K562 (cell line): ENCODE data around the gene ADCY6. TPM values are rescaled to one million over a fixed set of nuclear protein-coding genes. Genes with fewer than 3 reads are reported as not detected.

Experiments
- BACH1 ChIP-seq: fragments of 200-800 bp; sonication (Bioruptor generic); IDR thresholded peaks from 2 replicates; pipeline ENCODE4 v1.6.1; 2016; ENCODE audit warnings: missing genetic modification characterization, missing compliant biosample characterization
- FOXA3 ChIP-seq, 2 experiments: fragments of 450-650 bp in 1 of 2; sonication (generic) in 1 of 2; formaldehyde crosslinking; IDR thresholded peaks in 1 of 2; conservative IDR thresholded peaks in 1 of 2; 2 replicates each; pipeline versions ENCODE4 v1.4.0 to v1.8.0; 2020 to 2022; ENCODE audit warnings: mild to moderate bottlenecking in 2 of 2, missing genetic modification reagents in 1 of 2
- HNRNPL ChIP-seq: fragments of 200-400 bp; formaldehyde crosslinking; IDR thresholded peaks from 2 replicates; pipeline ENCODE4 v1.6.1; 2017; ENCODE audit warnings: low read depth, mild to moderate bottlenecking, low read length
- HOXB6 ChIP-seq: fragments of 250-450 bp; sonication (Bioruptor Pico); IDR thresholded peaks from 2 replicates; pipeline ENCODE4 v1.5.1; 2022; ENCODE audit warnings: mild to moderate bottlenecking, borderline replicate concordance
- HSF4 ChIP-seq: fragments of 250-450 bp; sonication (Bioruptor Pico); IDR thresholded peaks from 2 replicates; pipeline ENCODE4 v2.1.2; 2022; ENCODE audit warnings: mild to moderate bottlenecking, moderate library complexity, borderline replicate concordance
- L3MBTL2 ChIP-seq: fragments of 450-650 bp; IDR thresholded peaks from 2 replicates; pipeline ENCODE4 v1.6.1; 2016; ENCODE audit warnings: mild to moderate bottlenecking, moderate library complexity
- PRMT5 ChIP-seq: sonication (generic); formaldehyde crosslinking; IDR thresholded peaks from 2 replicates; pipeline ENCODE4 v1.5.0; 2020; ENCODE audit warnings: missing genetic modification reagents
- RAD21 ChIP-seq, 2 experiments: fragments of 250-450 bp in 1 of 2; fragments of 450-650 bp in 1 of 2; sonication (Bioruptor Pico) in 1 of 2; formaldehyde crosslinking in 1 of 2; IDR thresholded peaks in 1 of 2; conservative IDR thresholded peaks in 1 of 2; 2 replicates each; pipeline versions ENCODE4 v1.4.0 to v1.8.0; 2020 to 2022; ENCODE audit warnings: mild to moderate bottlenecking in 2 of 2, moderate library complexity in 1 of 2
- RBM14 ChIP-seq: fragments of 200-400 bp; formaldehyde crosslinking; IDR thresholded peaks from 2 replicates; pipeline ENCODE4 v1.6.1; 2018; ENCODE audit warnings: low read depth, mild to moderate bottlenecking, low read length, moderate library complexity, borderline replicate concordance; ENCODE audit not compliant: insufficient read depth
- SREBF1 ChIP-seq: fragments of 150-350 bp; IDR thresholded peaks from 2 replicates; pipeline ENCODE4 v1.6.1; 2014; ENCODE audit warnings: antibody characterized with exemption, low read depth, low read length, borderline replicate concordance
- ZNF311 ChIP-seq: fragments of 250-450 bp; sonication (Bioruptor Pico); IDR thresholded peaks from 2 replicates; pipeline ENCODE4 v1.4.0; 2020; ENCODE audit warnings: mild to moderate bottlenecking, moderate library complexity
- ZNF347 ChIP-seq: fragments of 450-650 bp; formaldehyde crosslinking; IDR thresholded peaks from 2 replicates; pipeline ENCODE4 v1.4.0; 2020; ENCODE audit warnings: low read depth, mild to moderate bottlenecking, moderate library complexity
- ZNF436 ChIP-seq: fragments of 250-450, 450-650 bp; sonication (Bioruptor Pico); formaldehyde crosslinking; IDR thresholded peaks from 2 replicates; pipeline ENCODE4 v1.7.0; 2020; ENCODE audit warnings: mild to moderate bottlenecking
- ZNF561 ChIP-seq: fragments of 450-650 bp; formaldehyde crosslinking; conservative IDR thresholded peaks from 2 replicates; pipeline ENCODE4 v1.4.0; 2020; ENCODE audit warnings: mild to moderate bottlenecking, moderate library complexity
- polyA plus RNA-seq, 8 experiments: library from polyadenylated mRNA; depleted of rRNA in 4 of 8; stranded (reverse) in 5 of 8; unstranded in 3 of 8; fragments of >200 nt; fragmentation: Nextera tagmentation in 2 of 8; fragmentation: Illumina TruSeq in 1 of 8; extraction: Ambion mirVana in 2 of 8; extraction: Trizol in 1 of 8; gene quantifications; 2 replicates each; pipeline versions ENCODE4 v1.2.1 to v1.2.3, GENCODE V29; 2011 to 2014; ENCODE audit warnings: inconsistent platforms in 1 of 8, missing spikeins in 1 of 8
- total RNA-seq, 7 experiments: library from RNA; depleted of rRNA in 6 of 7; stranded (reverse); fragments of >200 nt in 6 of 7; fragmentation: Illumina TruSeq in 2 of 7; extraction: Trizol in 2 of 7; gene quantifications; 2 replicates each; pipeline versions ENCODE4 v1.2.1 to v1.2.3, GENCODE V29; 2011 to 2021; ENCODE audit warnings: low replicate concordance in 1 of 7
- TF ChIP-seq, protein P1 (sequence below), 2 experiments: fragments of 250-450 bp in 1 of 2; fragments of 450-650 bp in 1 of 2; sonication (Bioruptor Pico) in 1 of 2; IDR thresholded peaks; 2 replicates each; pipeline versions ENCODE4 v1.6.1 to v1.8.0; 2016 to 2021; ENCODE audit warnings: mild to moderate bottlenecking in 2 of 2, moderate library complexity in 2 of 2, missing compliant biosample characterization in 1 of 2, missing genetic modification characterization in 1 of 2
- TF ChIP-seq, protein P2 (sequence below): fragments of 250-450 bp; sonication (Bioruptor Pico); IDR thresholded peaks from 2 replicates; pipeline ENCODE4 v1.8.0; 2022; ENCODE audit warnings: moderate library complexity, mild to moderate bottlenecking, inconsistent platforms
- TF ChIP-seq, protein P3 (sequence below), 2 experiments: fragments of 450-650 bp in 1 of 2; sonication (generic) in 1 of 2; formaldehyde crosslinking in 1 of 2; IDR thresholded peaks in 1 of 2; conservative IDR thresholded peaks in 1 of 2; 2 replicates each; pipeline versions ENCODE4 v1.6.1 to v1.8.1; 2016 to 2023; ENCODE audit warnings: mild to moderate bottlenecking in 2 of 2, moderate library complexity in 2 of 2, inconsistent platforms in 1 of 2, missing genetic modification reagents in 1 of 2
- TF ChIP-seq, protein P4 (sequence below), 2 experiments: IDR thresholded peaks; 2 replicates each; pipeline ENCODE4 v1.6.1; 2012; ENCODE audit warnings: improper control_type of control experiment in 2 of 2, low read depth in 2 of 2, low read length in 2 of 2, borderline replicate concordance in 1 of 2
- TF ChIP-seq, protein P5 (sequence below): fragments of 200-400 bp; formaldehyde crosslinking; IDR thresholded peaks from 2 replicates; pipeline ENCODE4 v1.6.1; 2017; ENCODE audit warnings: mild to moderate bottlenecking, low read depth, low read length, moderate library complexity

The ADCY6 gene
- total and polyA plus RNA-seq, 9 of the 15 experiments (the other 6 are each of a cell fraction or from before 2014, with no cell fraction given) = 0.01 to 1.0 (median 0.53) TPM

DNA sequence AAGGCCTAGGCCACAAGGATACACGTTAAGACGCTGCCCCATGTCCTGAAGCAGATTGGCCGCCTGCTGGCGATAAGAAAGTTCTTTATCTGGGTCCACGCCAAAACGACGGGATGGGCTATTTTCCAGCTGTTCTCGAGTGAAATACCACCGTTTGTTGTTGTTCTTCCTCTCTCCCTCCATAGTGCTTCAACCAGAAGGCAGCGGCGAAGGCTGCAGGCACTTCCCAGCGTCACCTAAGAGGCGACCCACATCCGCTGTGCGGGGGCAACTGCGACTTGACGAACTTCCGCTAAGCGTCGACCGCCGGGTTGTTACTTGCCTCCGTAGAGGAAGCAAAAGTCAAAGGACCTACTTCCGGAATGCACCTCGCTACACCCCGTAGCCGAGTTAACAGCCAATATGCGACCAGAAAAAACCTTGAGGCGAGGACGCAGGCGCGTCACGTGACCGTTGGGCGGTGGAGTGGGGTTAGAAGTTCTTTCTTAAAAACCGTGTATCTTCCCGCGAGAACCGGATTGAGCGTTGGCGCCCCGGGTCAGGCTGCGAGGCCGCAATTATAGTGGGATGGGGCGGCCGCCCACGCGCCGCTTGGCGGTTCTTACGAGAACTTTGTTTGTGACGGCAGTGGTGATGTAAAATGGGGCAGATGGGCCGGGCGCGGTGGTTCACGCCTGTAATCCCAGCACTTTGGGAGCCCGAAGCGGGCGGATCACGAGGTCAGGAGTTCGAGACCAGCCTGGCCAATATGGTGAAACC is 72.2 kb downstream of the ADCY6 start, which contains the start of gene CCNT1 (continued):
- TF ChIP-seq ZNF561 (CRISPR knock-in tag) (no peak), RAD21 (CRISPR knock-in tag; conservative IDR thresholded peaks at IDR 0.05 in 1 of 2, IDR thresholded peaks at IDR 0.05 in 1 of 2) (no peak; a peak in 1 of 4 replicates), BACH1 (tag) (no peak), ZNF347 (CRISPR knock-in tag) (no peak), RBM14 (no peak), ZNF436 (CRISPR knock-in tag) (no peak), L3MBTL2 (peak; percentile 97), ZNF311 (no peak), SREBF1 (no peak), PRMT5 (no peak), FOXA3 (CRISPR knock-in tag; conservative IDR thresholded peaks at IDR 0.05 in 1 of 2, IDR thresholded peaks at IDR 0.05 in 1 of 2) (peak in 1 of 2 experiments; percentile 64; a peak in 1 of 4 replicates), HNRNPL (no peak), HOXB6 (CRISPR knock-in tag) (no peak), HSF4 (CRISPR knock-in tag) (no peak)
- TF ChIP-seq, protein P1, sequence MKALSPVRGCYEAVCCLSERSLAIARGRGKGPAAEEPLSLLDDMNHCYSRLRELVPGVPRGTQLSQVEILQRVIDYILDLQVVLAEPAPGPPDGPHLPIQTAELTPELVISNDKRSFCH (CRISPR knock-in tag; IDR thresholded peaks at IDR 0.05) = no peak
- TF ChIP-seq, protein P1 (tag; IDR thresholded peaks at IDR 0.05) = peak; percentile 65
- TF ChIP-seq, protein P2, sequence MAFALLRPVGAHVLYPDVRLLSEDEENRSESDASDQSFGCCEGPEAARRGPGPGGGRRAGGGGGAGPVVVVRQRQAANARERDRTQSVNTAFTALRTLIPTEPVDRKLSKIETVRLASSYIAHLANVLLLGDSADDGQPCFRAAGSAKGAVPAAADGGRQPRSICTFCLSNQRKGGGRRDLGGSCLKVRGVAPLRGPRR (CRISPR knock-in tag) = no peak
- TF ChIP-seq, protein P3, sequence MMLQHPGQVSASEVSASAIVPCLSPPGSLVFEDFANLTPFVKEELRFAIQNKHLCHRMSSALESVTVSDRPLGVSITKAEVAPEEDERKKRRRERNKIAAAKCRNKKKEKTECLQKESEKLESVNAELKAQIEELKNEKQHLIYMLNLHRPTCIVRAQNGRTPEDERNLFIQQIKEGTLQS (IDR thresholded peaks at IDR 0.05) = peak; percentile 71
- TF ChIP-seq, protein P3 (CRISPR knock-in tag; conservative IDR thresholded peaks at IDR 0.05) = peak; percentile 14; the same call in 1 of the 2 replicates
- TF ChIP-seq, protein P4, sequence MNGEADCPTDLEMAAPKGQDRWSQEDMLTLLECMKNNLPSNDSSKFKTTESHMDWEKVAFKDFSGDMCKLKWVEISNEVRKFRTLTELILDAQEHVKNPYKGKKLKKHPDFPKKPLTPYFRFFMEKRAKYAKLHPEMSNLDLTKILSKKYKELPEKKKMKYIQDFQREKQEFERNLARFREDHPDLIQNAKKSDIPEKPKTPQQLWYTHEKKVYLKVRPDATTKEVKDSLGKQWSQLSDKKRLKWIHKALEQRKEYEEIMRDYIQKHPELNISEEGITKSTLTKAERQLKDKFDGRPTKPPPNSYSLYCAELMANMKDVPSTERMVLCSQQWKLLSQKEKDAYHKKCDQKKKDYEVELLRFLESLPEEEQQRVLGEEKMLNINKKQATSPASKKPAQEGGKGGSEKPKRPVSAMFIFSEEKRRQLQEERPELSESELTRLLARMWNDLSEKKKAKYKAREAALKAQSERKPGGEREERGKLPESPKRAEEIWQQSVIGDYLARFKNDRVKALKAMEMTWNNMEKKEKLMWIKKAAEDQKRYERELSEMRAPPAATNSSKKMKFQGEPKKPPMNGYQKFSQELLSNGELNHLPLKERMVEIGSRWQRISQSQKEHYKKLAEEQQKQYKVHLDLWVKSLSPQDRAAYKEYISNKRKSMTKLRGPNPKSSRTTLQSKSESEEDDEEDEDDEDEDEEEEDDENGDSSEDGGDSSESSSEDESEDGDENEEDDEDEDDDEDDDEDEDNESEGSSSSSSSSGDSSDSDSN (IDR thresholded peaks at IDR 0.05; ENCODE audit: borderline replicate concordance in 1 of 2, low read depth in 2 of 2, low read length in 2 of 2) = peak in 1 of 2 experiments; percentile 79; a peak in 2 of 4 replicates
- TF ChIP-seq, protein P5, sequence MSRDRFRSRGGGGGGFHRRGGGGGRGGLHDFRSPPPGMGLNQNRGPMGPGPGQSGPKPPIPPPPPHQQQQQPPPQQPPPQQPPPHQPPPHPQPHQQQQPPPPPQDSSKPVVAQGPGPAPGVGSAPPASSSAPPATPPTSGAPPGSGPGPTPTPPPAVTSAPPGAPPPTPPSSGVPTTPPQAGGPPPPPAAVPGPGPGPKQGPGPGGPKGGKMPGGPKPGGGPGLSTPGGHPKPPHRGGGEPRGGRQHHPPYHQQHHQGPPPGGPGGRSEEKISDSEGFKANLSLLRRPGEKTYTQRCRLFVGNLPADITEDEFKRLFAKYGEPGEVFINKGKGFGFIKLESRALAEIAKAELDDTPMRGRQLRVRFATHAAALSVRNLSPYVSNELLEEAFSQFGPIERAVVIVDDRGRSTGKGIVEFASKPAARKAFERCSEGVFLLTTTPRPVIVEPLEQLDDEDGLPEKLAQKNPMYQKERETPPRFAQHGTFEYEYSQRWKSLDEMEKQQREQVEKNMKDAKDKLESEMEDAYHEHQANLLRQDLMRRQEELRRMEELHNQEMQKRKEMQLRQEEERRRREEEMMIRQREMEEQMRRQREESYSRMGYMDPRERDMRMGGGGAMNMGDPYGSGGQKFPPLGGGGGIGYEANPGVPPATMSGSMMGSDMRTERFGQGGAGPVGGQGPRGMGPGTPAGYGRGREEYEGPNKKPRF = no peak
